Hematopoietic multipotent progenitor cell treated with erythropoietin and hydrocortisone succinate and interleukin-3 and kit ligand, for 6 days (in vitro differentiated cells): Measurements from ENCODE around the gene SIGLEC6.

Experiments used
- DNase-seq: peaks from one replicate; pipeline ENCODE4 v3.0.0-alpha.2; 2015

Gene SIGLEC6

GRCh38 chr19:51472607-51473006 is 58.9 kb downstream of the SIGLEC6 start:
- no peak for DNase-seq

- DNase-seq = no peak
Observed at GRCh38 chr19:51471527-51471926, 59.9 kb downstream of the SIGLEC6 start.

- peak; percentile 88 for DNase-seq
Observed at GRCh38 chr19:51470966-51471365, 60.5 kb downstream of the SIGLEC6 start.

- DNase-seq = no peak
Observed at GRCh38 chr19:51469629-51470028, 61.8 kb downstream of the SIGLEC6 start.

GRCh38 chr19:51469162-51469561 is 62.3 kb downstream of the SIGLEC6 start:
- no peak for DNase-seq

GRCh38 chr19:51468545-51468920 is 62.9 kb downstream of the SIGLEC6 start:
- DNase-seq = no peak

GRCh38 chr19:51467864-51468544 is 63.5 kb downstream of the SIGLEC6 start:
- peak; percentile 70 for DNase-seq
